Fibroblast of upper back skin (primary cell): Measurements from ENCODE around the gene CWC25.
A peak's percentile ranks its signal among the peaks of the same experiment; 100 is the strongest.
"Not testable (repeated sequence)": the region's sequence is repeated elsewhere in the genome, so short reads cannot be mapped to it uniquely, and the experiment has no call there.

ENCODE experiments used
- DNase-seq: peaks from one replicate; pipeline ENCODE4 v3.0.0-alpha.2; 2013

The CWC25 gene

GRCh38 chr17:38852771-38853291 is 27.7 kb upstream of the CWC25 start:
- no peak for DNase-seq

- no peak for DNase-seq
Observed at GRCh38 chr17:38851434-38851833, 26.3 kb upstream of the CWC25 start.

- no peak for DNase-seq
Observed at GRCh38 chr17:38850374-38850773, 25.3 kb upstream of the CWC25 start.

- DNase-seq = no peak
Observed at GRCh38 chr17:38848939-38849605, 24.0 kb upstream of the CWC25 start.

GRCh38 chr17:38848557-38848891 is 23.4 kb upstream of the CWC25 start:
- no peak for DNase-seq

- DNase-seq = no peak
Observed at GRCh38 chr17:38844261-38844757, 19.2 kb upstream of the CWC25 start.

GRCh38 chr17:38825762-38826247 is 684 bp upstream of the CWC25 start:
- no peak for DNase-seq

GRCh38 chr17:38815576-38816193 is 9.4 kb downstream of the CWC25 start:
- peak; percentile 25 for DNase-seq

- no peak for DNase-seq
Observed at GRCh38 chr17:38809828-38810227, 15.3 kb downstream of the CWC25 start.

- no peak for DNase-seq
Observed at GRCh38 chr17:38800237-38800760, 24.8 kb downstream of the CWC25 start.

GRCh38 chr17:38799501-38800236 is 25.5 kb downstream of the CWC25 start, which contains the start of gene PIP4K2B:
Gene PIP4K2B, minus strand, starts transcription at chr17:38799556. Its CDS starts 132 bp downstream, at chr17:38799424.
- peak; percentile 98 for DNase-seq

- DNase-seq = peak; percentile 43
Observed at GRCh38 chr17:38798614-38799500, 26.3 kb downstream of the CWC25 start.

GRCh38 chr17:38797828-38798227 is 27.3 kb downstream of the CWC25 start:
- no peak for DNase-seq

- peak; percentile 8 for DNase-seq
Observed at GRCh38 chr17:38797158-38797490, 28.0 kb downstream of the CWC25 start.

GRCh38 chr17:38796451-38797157 is 28.5 kb downstream of the CWC25 start:
- DNase-seq = no peak

GRCh38 chr17:38794221-38794620 is 30.9 kb downstream of the CWC25 start:
- no peak for DNase-seq

GRCh38 chr17:38791162-38791561 is 34.0 kb downstream of the CWC25 start:
- DNase-seq = no peak

- DNase-seq = not testable (repeated sequence)
Observed at GRCh38 chr17:38790148-38790707, 34.9 kb downstream of the CWC25 start.

- peak; percentile 30 for DNase-seq
Observed at GRCh38 chr17:38789185-38789584, 35.9 kb downstream of the CWC25 start.

- DNase-seq = not testable (repeated sequence)
Observed at GRCh38 chr17:38787999-38788398, 37.1 kb downstream of the CWC25 start.

GRCh38 chr17:38786372-38786771 is 38.7 kb downstream of the CWC25 start:
- DNase-seq = no peak
